Keratinocyte (primary cell): Measurements from ENCODE around the gene ZNF407. TPM values are rescaled to one million over a fixed set of nuclear protein-coding genes. Genes with fewer than 3 reads are reported as not detected.

Experiments used
- DNase-seq: peaks from one replicate; pipeline ENCODE4 v3.0.0-alpha.2; 2011; ENCODE audit warnings: low read depth, missing footprints, low spot score
- FAIRE-seq: peaks from 2 replicates; lab custom pipeline; 2011; peaks lifted over from hg19 to GRCh38; lab: Jason Lieb, UNC
- H2AFZ ChIP-seq: 2 replicates; pipeline ENCODE4 v1.6.0; 2012; ENCODE audit warnings: low read length, control low read depth, inconsistent platforms; ENCODE audit not compliant: control insufficient read depth
- H3K27ac ChIP-seq: 2 replicates; pipeline ENCODE4 v1.5.1; 2011; ENCODE audit warnings: low read length; ENCODE audit not compliant: control insufficient read depth, insufficient read depth
- H3K27me3 ChIP-seq: 3 replicates; pipeline ENCODE4 v1.6.0; 2011; ENCODE audit warnings: low read length; ENCODE audit not compliant: control insufficient read depth, insufficient read depth; ENCODE audit errors: extremely low read depth
- H3K36me3 ChIP-seq, 2 experiments: 2 replicates in 1 of 2; 3 replicates in 1 of 2; pipeline ENCODE4 v1.5.1; 2011; ENCODE audit warnings: low read length in 2 of 2, mild to moderate bottlenecking in 1 of 2; ENCODE audit not compliant: control insufficient read depth in 2 of 2, insufficient read depth in 2 of 2; ENCODE audit errors: extremely low read depth in 1 of 2
- H3K4me1 ChIP-seq: 3 replicates; pipeline ENCODE4 v1.5.1; 2011; ENCODE audit warnings: low read length; ENCODE audit not compliant: control insufficient read depth, insufficient read depth; ENCODE audit errors: extremely low read depth
- H3K4me2 ChIP-seq: 3 replicates; pipeline ENCODE4 v1.6.0; 2011; ENCODE audit warnings: low read depth, low read length; ENCODE audit not compliant: control insufficient read depth, insufficient read depth; ENCODE audit errors: extremely low read depth
- H3K4me3 ChIP-seq, 3 experiments: fragments of 200-600 bp in 1 of 3; sonication (generic) in 1 of 3; 2 replicates in 2 of 3; 3 replicates in 1 of 3; pipeline ENCODE4 v1.5.1; 2011 to 2016; ENCODE audit warnings: low read length in 3 of 3, mild to moderate bottlenecking in 3 of 3, control low read depth in 2 of 3, inconsistent platforms in 1 of 3, low read depth in 1 of 3, mixed read lengths in 1 of 3, mixed run types in 1 of 3, moderate library complexity in 1 of 3; ENCODE audit not compliant: control insufficient read depth in 2 of 3, insufficient read depth in 2 of 3; ENCODE audit errors: extremely low read depth in 1 of 3
- H3K79me2 ChIP-seq: 2 replicates; pipeline ENCODE4 v1.6.0; 2012; ENCODE audit warnings: low read length; ENCODE audit not compliant: control insufficient read depth, insufficient read depth
- H3K9ac ChIP-seq: 3 replicates; pipeline ENCODE4 v1.6.0; 2011; ENCODE audit warnings: low read length; ENCODE audit not compliant: control insufficient read depth, insufficient read depth; ENCODE audit errors: extremely low read depth
- H3K9me1 ChIP-seq: 3 replicates; pipeline ENCODE4 v1.6.0; 2011; ENCODE audit warnings: low read length; ENCODE audit not compliant: control insufficient read depth, insufficient read depth; ENCODE audit errors: extremely low read depth
- H3K9me3 ChIP-seq: 2 replicates; pipeline ENCODE4 v1.5.1; 2012; ENCODE audit warnings: low read depth, low read length; ENCODE audit not compliant: control insufficient read depth
- H4K20me1 ChIP-seq: 3 replicates; pipeline ENCODE4 v1.6.0; 2011; ENCODE audit warnings: low read length; ENCODE audit not compliant: control insufficient read depth, insufficient read depth; ENCODE audit errors: extremely low read depth
- EZH2 ChIP-seq: IDR thresholded peaks from one replicate; pipeline ENCODE4 v1.6.1; 2012; ENCODE audit warnings: inconsistent platforms, mild to moderate bottlenecking, low read length, moderate library complexity
- dilution Hi-C: fragments of 300-500 bp; cut with MboI; formaldehyde crosslinking; loops from one replicate; pipeline ENCODE4 v1.7.0; 2020; ENCODE audit warnings: low sequenced_read_pairs; ENCODE audit not compliant: extremely low pct_ligation_motif_present
- polyA plus RNA-seq, 5 experiments: library from polyadenylated mRNA; depleted of rRNA in 3 of 5; stranded (reverse) in 3 of 5; stranded (forward) in 1 of 5; unstranded in 1 of 5; fragments of >200 nt; gene quantifications; 1 replicate in 1 of 5; 2 replicates in 3 of 5; 3 replicates in 1 of 5; pipeline versions ENCODE4 v1.2.1 to v1.2.3, GENCODE V29; 2011 to 2012; ENCODE audit warnings: missing spikeins in 2 of 5, low read depth in 1 of 5, low replicate concordance in 1 of 5
- TF ChIP-seq, protein P1 (sequence below), 3 experiments: IDR thresholded peaks in 1 of 3; conservative IDR thresholded peaks in 1 of 3; optimal IDR thresholded peaks in 1 of 3; 2 replicates in 2 of 3; 3 replicates in 1 of 3; pipeline versions ENCODE3 to v1.5.1; 2011; ENCODE audit warnings: low read length in 3 of 3, mild to moderate bottlenecking in 3 of 3, moderate library complexity in 2 of 3, control low read depth in 1 of 3, inconsistent platforms in 1 of 3; ENCODE audit not compliant: insufficient read depth in 2 of 3; ENCODE audit errors: extremely low read depth in 1 of 3

Gene ZNF407
- polyA plus RNA-seq, 1 donor (not counting 4 experiments of a cell fraction or from before 2014, with no cell fraction given), result 3.8 TPM

GRCh38 chr18:74866577-74866976, 268.9 kb downstream of the ZNF407 start:
- no peak overlapping the region for H3K9ac ChIP-seq
- no peaks in the 10 kb centered on the region for H3K79me2 ChIP-seq
- FAIRE-seq (no peak), DNase-seq (no peak)
- H3K9me1 ChIP-seq, result no peaks in the 10 kb centered on the region
- no peaks in the 10 kb centered on the region for H4K20me1 ChIP-seq
- no peak overlapping the region for H3K27ac ChIP-seq
- TF ChIP-seq EZH2, result no peak
- TF ChIP-seq, protein P1, sequence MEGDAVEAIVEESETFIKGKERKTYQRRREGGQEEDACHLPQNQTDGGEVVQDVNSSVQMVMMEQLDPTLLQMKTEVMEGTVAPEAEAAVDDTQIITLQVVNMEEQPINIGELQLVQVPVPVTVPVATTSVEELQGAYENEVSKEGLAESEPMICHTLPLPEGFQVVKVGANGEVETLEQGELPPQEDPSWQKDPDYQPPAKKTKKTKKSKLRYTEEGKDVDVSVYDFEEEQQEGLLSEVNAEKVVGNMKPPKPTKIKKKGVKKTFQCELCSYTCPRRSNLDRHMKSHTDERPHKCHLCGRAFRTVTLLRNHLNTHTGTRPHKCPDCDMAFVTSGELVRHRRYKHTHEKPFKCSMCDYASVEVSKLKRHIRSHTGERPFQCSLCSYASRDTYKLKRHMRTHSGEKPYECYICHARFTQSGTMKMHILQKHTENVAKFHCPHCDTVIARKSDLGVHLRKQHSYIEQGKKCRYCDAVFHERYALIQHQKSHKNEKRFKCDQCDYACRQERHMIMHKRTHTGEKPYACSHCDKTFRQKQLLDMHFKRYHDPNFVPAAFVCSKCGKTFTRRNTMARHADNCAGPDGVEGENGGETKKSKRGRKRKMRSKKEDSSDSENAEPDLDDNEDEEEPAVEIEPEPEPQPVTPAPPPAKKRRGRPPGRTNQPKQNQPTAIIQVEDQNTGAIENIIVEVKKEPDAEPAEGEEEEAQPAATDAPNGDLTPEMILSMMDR (optimal IDR thresholded peaks at IDR 0.05 in 1 of 3, IDR thresholded peaks at IDR 0.05 in 1 of 3, conservative IDR thresholded peaks at IDR 0.05 in 1 of 3; ENCODE audit: extremely low read depth in 1 of 3, insufficient read depth in 2 of 3, low read length in 3 of 3), result no peak
- no peak overlapping the region for H3K4me2 ChIP-seq
- no peak overlapping the region for H2AFZ ChIP-seq
- H3K4me1 ChIP-seq, result no peaks in the 10 kb centered on the region
- no peaks in the 10 kb centered on the region for H3K9me3 ChIP-seq
- no peak overlapping the region for H3K4me3 ChIP-seq
- no peaks in the 10 kb centered on the region for H3K36me3 ChIP-seq
- no peaks in the 10 kb centered on the region for H3K27me3 ChIP-seq
- dilution Hi-C loops, result no loop called here

GRCh38 chr18:74868461-74868860, 270.8 kb downstream of the ZNF407 start:
- Histone ChIP-seq H3K36me3 (no peaks in the 10 kb centered on the region), H4K20me1 (no peaks in the 10 kb centered on the region), H3K9me1 (no peaks in the 10 kb centered on the region), H3K4me3 (no peak overlapping the region), H3K79me2 (no peaks in the 10 kb centered on the region), H2AFZ (no peak overlapping the region), H3K4me2 (no peak overlapping the region), H3K27me3 (no peaks in the 10 kb centered on the region), H3K27ac (no peak overlapping the region), H3K4me1 (no peaks in the 10 kb centered on the region), H3K9ac (no peak overlapping the region), H3K9me3 (no peaks in the 10 kb centered on the region)
- dilution Hi-C loops, result no loop called here
- no peak for FAIRE-seq
- TF ChIP-seq, protein P1 (optimal IDR thresholded peaks at IDR 0.05 in 1 of 3, IDR thresholded peaks at IDR 0.05 in 1 of 3, conservative IDR thresholded peaks at IDR 0.05 in 1 of 3; ENCODE audit: extremely low read depth in 1 of 3, insufficient read depth in 2 of 3, low read length in 3 of 3), result no peak
- TF ChIP-seq EZH2, result no peak
- no peak for DNase-seq
